ENCODE measurements around the gene RORC. TPM values are rescaled to one million over a fixed set of nuclear protein-coding genes. Genes with fewer than 3 reads are reported as not detected.

Gene RORC
- polyA plus RNA-seq, 1 of the 3 experiments (the other 2 are of a cell fraction) = not detected

DNA sequence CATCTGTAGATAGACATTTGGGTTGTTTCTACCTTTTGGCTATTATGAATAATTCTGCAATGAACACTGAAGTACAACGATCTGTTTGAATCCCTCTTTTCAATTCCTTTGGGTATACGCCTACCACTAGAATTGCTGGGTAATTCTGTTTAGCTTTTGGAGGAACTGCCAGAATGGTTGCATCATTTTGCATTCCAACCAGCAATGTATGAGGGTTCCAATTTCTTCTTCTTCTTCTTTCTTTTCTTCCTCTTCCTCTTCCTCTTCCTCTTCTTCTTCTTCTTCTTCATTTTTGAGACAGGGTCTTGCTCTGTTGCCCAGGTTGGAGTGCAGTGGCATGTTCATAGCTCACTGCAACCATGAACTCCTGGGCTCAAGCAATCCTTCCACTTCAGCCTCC is 35.7 kb upstream of the RORC start:
- H3K79me2 ChIP-seq (ENCODE audit: insufficient read depth) = no peaks in the 10 kb centered on the region
- no peaks in the 10 kb centered on the region for H4K20me1 ChIP-seq (ENCODE audit: insufficient read depth)
- no peaks in the 10 kb centered on the region for H3K27me3 ChIP-seq (ENCODE audit: insufficient read depth)
- H3K9me3 ChIP-seq = no peaks in the 10 kb centered on the region
- H3K9ac ChIP-seq = no peak overlapping the region
- ChIA-PET CTCF (interaction anchor here (0.7 to 1.7 kb wide), 2 partner anchors 15 to 36 kb away, joined by 3 to 4 read pairs; no protein-coding TSS in a partner anchor), POLR2A (no interaction called here)
- H3K4me2 ChIP-seq = no peak overlapping the region
- H3K9me2 ChIP-seq = no peaks in the 10 kb centered on the region
- no peak overlapping the region for H2AFZ ChIP-seq (ENCODE audit: low read depth)
- H3K4me3 ChIP-seq (ENCODE audit: low read depth in 2 of 2, low read length in 1 of 2) = no peak overlapping the region
- no peaks in the 10 kb centered on the region for H3K4me1 ChIP-seq (ENCODE audit: control insufficient read depth in 1 of 2, insufficient read depth in 2 of 2, low read depth in 1 of 2, low read length in 1 of 2)
- no peak overlapping the region for H3K27ac ChIP-seq (ENCODE audit: low read depth in 2 of 2, low read length in 1 of 2)
- H3K36me3 ChIP-seq (replicated peaks in 1 of 2; ENCODE audit: control insufficient read depth in 1 of 2, insufficient read depth in 2 of 2, low read length in 1 of 2) = no peaks in the 10 kb centered on the region
- no peaks in the 10 kb centered on the region for H3F3A ChIP-seq (replicated peaks; ENCODE audit: insufficient read depth)
- TF ChIP-seq USF2 (IDR thresholded peaks at IDR 0.05; ENCODE audit: borderline replicate concordance, low read depth, low read length) (no peak), TCF12 (IDR thresholded peaks at IDR 0.05) (no peak), ZBTB33 (IDR thresholded peaks at IDR 0.05; ENCODE audit: borderline replicate concordance, low read depth) (no peak), NFIC (IDR thresholded peaks at IDR 0.05; ENCODE audit: borderline replicate concordance) (no peak)
- WGBS (ENCODE audit: low lambda C conversion rate) = 86% methylated on average over 2 of the region's 2 CpGs
- DNase-seq = no peak

DNA sequence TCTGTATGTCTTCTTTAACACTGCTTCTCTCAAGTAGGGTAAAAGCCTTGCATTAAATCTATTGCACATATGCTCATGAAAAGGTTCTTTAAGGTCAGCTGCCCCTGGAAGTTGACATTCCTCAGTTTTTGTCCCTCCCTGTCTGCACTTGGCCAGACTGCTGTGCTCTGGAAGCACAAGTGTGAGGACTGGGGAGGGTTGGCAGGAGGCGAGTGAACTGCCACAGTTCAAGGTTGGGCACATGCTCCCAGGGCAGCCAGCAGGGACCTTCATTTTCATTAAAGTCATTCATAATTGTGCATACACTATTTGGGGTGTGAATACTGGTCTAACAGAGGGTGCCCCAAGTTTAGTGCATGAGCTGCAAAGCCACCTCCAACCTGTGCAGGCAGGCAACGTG is 32.8 kb upstream of the RORC start:
- Histone ChIP-seq H3K9ac (no peak overlapping the region), H3K36me3 (replicated peaks in 1 of 2; ENCODE audit: control insufficient read depth in 1 of 2, insufficient read depth in 2 of 2, low read length in 1 of 2) (no peaks in the 10 kb centered on the region), H3K9me3 (no peaks in the 10 kb centered on the region), H3K4me1 (ENCODE audit: control insufficient read depth in 1 of 2, insufficient read depth in 2 of 2, low read depth in 1 of 2, low read length in 1 of 2) (no peaks in the 10 kb centered on the region; a peak in 1 of 4 replicates), H4K20me1 (ENCODE audit: insufficient read depth) (no peaks in the 10 kb centered on the region), H3K9me2 (no peaks in the 10 kb centered on the region), H3K27me3 (ENCODE audit: insufficient read depth) (no peaks in the 10 kb centered on the region), H3F3A (replicated peaks; ENCODE audit: insufficient read depth) (no peaks in the 10 kb centered on the region), H2AFZ (ENCODE audit: low read depth) (no peak overlapping the region), H3K4me2 (no peak overlapping the region), H3K4me3 (ENCODE audit: low read depth in 2 of 2, low read length in 1 of 2) (no peak overlapping the region), H3K79me2 (ENCODE audit: insufficient read depth) (no peaks in the 10 kb centered on the region), H3K27ac (ENCODE audit: low read depth in 2 of 2, low read length in 1 of 2) (no peak overlapping the region)
- no peak for TF ChIP-seq RAD21 (IDR thresholded peaks at IDR 0.05; ENCODE audit: low read length)
- TF ChIP-seq JUND (IDR thresholded peaks at IDR 0.05) = no peak
- TF ChIP-seq TAF1 (IDR thresholded peaks at IDR 0.05; ENCODE audit: borderline replicate concordance, low read depth, low read length) = no peak
- no peak for TF ChIP-seq ELF1 (IDR thresholded peaks at IDR 0.05)
- TF ChIP-seq, protein P1, sequence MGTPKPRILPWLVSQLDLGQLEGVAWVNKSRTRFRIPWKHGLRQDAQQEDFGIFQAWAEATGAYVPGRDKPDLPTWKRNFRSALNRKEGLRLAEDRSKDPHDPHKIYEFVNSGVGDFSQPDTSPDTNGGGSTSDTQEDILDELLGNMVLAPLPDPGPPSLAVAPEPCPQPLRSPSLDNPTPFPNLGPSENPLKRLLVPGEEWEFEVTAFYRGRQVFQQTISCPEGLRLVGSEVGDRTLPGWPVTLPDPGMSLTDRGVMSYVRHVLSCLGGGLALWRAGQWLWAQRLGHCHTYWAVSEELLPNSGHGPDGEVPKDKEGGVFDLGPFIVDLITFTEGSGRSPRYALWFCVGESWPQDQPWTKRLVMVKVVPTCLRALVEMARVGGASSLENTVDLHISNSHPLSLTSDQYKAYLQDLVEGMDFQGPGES (IDR thresholded peaks at IDR 0.05; ENCODE audit: low read depth, low read length) = no peak
- no peak for TF ChIP-seq RCOR1 (IDR thresholded peaks at IDR 0.05; ENCODE audit: low read length)
- no peak for TF ChIP-seq GATA2 (CRISPR knock-in tag; IDR thresholded peaks at IDR 0.05)
- no peak for TF ChIP-seq CHD2 (IDR thresholded peaks at IDR 0.05; ENCODE audit: low read length, partially characterized antibody)
- no peak for TF ChIP-seq MEF2A (IDR thresholded peaks at IDR 0.05; ENCODE audit: borderline replicate concordance, low read depth)
- no peak for TF ChIP-seq RFX5 (IDR thresholded peaks at IDR 0.05; ENCODE audit: low read length)
- no peak for TF ChIP-seq SIN3A (IDR thresholded peaks at IDR 0.05; ENCODE audit: borderline replicate concordance, low read depth, low read length)
- TF ChIP-seq NFIC (IDR thresholded peaks at IDR 0.05; ENCODE audit: borderline replicate concordance) = no peak
- TF ChIP-seq FOXM1 (IDR thresholded peaks at IDR 0.05; ENCODE audit: low read depth) = no peak
- TF ChIP-seq NRF1 (IDR thresholded peaks at IDR 0.05; ENCODE audit: low read depth, low read length) = no peak
- no peak for TF ChIP-seq POLR2AphosphoS5 (IDR thresholded peaks at IDR 0.05; ENCODE audit: low read depth, low read length)
- TF ChIP-seq USF2 (IDR thresholded peaks at IDR 0.05; ENCODE audit: borderline replicate concordance, low read depth, low read length) = no peak
- ChIA-PET CTCF (interaction anchor here (1.0 kb wide), 1 partner anchor 17 kb away, joined by 3 read pairs; no protein-coding TSS in a partner anchor), POLR2A (no interaction called here)
- DNase-seq = no peak
- 48% methylated on average over 2 of the region's 2 CpGs for WGBS (ENCODE audit: low lambda C conversion rate)

Data from SK-N-SH (cell line).